ENCODE measurements around the gene VDR. TPM values are rescaled to one million over a fixed set of nuclear protein-coding genes. Genes with fewer than 3 reads are reported as not detected.

VDR gene
- total RNA-seq, 4 donors from 2014 or later, result 1.9 to 6.0 (median 3.6) TPM

DNA sequence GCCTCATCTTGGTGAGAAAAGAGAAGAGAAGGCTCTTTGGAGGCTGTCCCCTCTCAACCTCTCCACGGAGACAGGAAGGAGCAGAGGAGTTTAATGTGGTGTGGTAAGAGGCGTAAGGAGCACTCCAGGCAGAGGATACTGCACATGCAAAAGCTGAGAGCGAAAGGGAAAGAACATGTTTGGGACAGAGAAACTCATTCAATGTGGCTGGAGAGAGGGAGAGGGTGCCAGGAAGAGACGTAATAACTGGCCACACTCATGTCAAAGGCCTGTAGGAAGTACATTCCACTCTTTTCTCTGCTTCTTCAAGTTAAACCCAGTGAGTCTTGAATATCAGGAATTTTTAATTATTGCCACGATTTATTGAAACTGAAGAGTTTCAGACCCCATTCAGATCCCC is 12.0 kb downstream of the VDR start:
- TF ChIP-seq, protein P1, sequence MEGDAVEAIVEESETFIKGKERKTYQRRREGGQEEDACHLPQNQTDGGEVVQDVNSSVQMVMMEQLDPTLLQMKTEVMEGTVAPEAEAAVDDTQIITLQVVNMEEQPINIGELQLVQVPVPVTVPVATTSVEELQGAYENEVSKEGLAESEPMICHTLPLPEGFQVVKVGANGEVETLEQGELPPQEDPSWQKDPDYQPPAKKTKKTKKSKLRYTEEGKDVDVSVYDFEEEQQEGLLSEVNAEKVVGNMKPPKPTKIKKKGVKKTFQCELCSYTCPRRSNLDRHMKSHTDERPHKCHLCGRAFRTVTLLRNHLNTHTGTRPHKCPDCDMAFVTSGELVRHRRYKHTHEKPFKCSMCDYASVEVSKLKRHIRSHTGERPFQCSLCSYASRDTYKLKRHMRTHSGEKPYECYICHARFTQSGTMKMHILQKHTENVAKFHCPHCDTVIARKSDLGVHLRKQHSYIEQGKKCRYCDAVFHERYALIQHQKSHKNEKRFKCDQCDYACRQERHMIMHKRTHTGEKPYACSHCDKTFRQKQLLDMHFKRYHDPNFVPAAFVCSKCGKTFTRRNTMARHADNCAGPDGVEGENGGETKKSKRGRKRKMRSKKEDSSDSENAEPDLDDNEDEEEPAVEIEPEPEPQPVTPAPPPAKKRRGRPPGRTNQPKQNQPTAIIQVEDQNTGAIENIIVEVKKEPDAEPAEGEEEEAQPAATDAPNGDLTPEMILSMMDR (IDR thresholded peaks at IDR 0.05; ENCODE audit: low read depth), result no peak

DNA sequence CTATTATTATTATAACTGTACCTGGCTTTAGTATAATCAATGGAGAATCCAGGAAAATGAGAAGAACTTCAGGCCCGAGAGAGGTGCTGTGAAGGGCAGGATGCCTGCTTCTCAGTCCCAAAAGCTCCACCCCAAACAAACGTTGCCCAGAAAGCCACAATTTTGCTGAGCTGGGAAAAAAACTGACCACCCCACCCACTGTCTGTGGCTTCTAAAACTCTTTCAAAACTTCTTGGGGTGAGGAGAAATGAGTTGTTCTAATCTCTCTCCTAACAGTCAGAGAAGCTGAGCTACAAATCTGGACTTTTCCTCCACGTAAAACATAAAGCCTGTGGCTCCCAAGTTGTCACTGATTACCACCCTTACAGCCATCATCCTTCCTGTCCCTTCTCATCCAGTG is 13.4 kb downstream of the VDR start:
- TF ChIP-seq, protein P1 (IDR thresholded peaks at IDR 0.05; ENCODE audit: low read depth), result no peak

DNA sequence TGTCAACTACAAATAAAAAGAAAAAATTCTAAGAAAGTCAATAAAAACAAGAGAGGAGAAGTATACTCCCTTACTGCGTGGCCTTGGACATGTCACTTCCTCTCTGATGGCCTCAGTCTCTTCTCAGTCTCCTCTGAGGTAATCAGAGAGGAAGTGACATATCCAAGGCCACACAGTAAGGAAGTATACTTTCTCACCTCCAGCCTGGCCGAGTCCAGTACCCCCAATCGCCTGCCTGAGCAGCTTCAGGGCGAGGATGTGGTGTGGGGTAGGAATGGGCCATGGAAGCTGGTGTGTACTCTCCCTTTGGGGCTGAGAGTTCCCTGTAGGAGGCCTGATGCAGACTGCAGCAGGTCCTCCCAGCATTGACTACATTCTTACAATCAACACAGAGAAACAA is 15.8 kb downstream of the VDR start:
- TF ChIP-seq, protein P1 (IDR thresholded peaks at IDR 0.05; ENCODE audit: low read depth), result no peak

DNA sequence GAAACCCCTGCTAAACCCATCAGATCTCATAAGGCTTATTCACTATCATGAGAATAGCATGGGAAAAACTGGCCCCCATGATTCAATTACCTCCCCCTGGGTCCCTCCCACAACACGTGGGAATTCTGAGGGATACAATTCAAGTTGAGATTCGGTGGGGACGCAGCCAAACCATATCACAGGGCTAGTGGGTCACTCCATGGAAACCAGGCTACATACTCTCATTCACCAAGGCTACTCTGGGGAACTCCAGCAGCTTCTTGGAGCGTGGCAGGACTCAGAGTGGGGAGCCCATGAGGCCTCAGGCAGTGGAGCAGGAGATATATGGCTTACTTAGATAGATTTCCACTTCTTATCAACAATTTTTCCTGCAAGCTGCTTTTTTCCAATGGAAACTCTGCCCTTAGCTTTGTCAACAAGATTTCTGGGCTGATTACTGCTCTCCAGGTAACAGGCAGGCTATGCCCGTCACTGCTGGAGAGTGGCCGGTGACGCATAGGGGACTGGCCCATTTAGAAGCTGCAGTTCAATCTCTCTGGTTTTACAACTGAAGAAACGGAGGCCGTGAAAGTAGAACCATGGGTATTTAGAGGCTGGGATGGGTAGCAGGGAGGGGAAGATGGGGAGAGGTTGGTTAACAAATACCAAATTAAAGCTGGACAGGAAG is 16.5 kb downstream of the VDR start:
- TF ChIP-seq, protein P1 (IDR thresholded peaks at IDR 0.05; ENCODE audit: low read depth), result no peak

DNA sequence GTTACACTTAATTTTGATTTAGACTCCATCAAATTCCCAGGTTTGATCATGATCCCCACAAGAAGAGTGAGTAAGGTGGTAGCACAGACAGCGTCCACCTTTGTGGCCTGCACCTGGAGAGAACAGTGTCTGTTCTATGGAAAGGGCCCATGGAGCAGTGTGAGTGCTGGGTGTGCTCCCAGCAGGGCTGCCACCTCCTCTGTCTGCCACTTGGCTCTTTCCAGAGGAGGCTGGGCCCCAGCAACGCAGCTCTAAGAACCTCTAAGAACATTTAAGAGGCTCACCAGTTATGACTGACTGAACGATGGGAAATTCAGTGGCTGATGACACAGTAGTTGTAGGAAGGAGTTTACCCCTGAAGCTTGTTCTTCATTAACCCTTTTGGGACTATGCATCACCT is 17.3 kb downstream of the VDR start:
- TF ChIP-seq, protein P1 (IDR thresholded peaks at IDR 0.05; ENCODE audit: low read depth), result no peak

DNA sequence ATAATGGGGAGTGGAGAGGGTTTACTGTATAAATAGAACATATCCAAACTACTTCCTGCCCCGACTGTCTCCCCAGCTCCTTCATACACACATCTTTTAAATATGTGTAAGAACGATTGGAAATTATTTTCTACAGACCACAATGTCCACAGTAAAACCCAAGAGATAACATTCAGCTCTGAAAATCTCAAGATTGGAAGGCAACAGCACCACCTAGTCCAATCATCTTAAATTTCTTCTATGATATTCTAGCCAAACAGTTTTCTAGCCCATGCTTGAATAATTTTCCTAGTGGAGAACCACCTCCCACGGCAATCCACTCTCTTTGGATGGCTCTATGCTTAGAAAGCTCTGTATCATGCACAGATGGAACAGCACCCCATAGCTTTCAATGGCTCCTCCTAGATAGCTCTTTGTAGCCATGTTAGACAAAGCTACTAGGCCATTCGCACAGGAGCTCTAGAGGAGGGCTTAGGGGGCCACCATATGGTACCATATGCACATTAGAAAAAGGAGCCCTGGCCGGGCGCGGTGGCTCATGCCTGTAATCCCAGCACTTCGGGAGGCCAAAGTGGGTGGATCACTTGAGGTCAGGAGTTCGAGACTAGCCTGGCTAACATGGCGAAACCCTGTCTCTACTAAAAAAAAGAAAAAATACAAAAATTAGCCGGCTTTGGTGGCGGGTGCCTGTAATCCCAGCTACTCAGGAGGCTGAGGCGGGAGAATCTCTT is 18.1 kb downstream of the VDR start:
- TF ChIP-seq, protein P1 (IDR thresholded peaks at IDR 0.05; ENCODE audit: low read depth), result no peak

DNA sequence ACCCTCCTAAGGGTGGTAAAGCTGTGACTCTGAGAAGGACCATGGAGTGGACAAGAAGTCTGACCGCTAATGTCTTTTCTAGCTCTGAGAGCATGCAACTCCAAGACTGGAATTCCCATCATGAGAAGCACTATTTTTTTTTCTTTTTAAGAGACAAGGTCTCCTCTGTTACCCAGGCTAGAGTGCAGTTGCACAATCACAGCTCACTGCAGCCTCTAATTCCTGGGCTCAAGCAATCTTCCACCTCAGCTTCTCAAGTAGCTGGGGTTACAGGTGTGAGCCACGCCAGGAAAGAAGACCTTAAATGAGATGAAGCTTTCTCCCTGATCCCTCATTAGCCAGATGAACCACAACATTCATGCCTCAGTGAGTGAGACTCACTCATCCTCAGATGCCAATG is 19.2 kb downstream of the VDR start:
- TF ChIP-seq, protein P1 (IDR thresholded peaks at IDR 0.05; ENCODE audit: low read depth), result no peak
